Liver (tissue), 9 donors: ENCODE measurements around the gene FLYWCH2. TPM values are rescaled to one million over a fixed set of nuclear protein-coding genes. Genes with fewer than 3 reads are reported as not detected.

ENCODE experiments used
- DNase-seq: peaks from one replicate; pipeline ENCODE4 v3.0.0-alpha.2; 2017; ENCODE audit warnings: low spot score
- H3K27ac ChIP-seq, 2 donors: one replicate each; pipeline ENCODE4 v1.7.0; 2013; ENCODE audit warnings: inconsistent platforms in 2 of 2, low read length in 2 of 2, control low read depth in 1 of 2, low read depth in 1 of 2, mild to moderate bottlenecking in 1 of 2
- H3K27me3 ChIP-seq, 4 donors: one replicate each; pipeline versions ENCODE4 v1.6.1 to v1.7.0; 2013; ENCODE audit warnings: low read length in 3 of 4, inconsistent platforms in 1 of 4, mild to moderate bottlenecking in 1 of 4, moderate library complexity in 1 of 4; ENCODE audit not compliant: control insufficient read depth in 4 of 4, insufficient read depth in 4 of 4
- H3K36me3 ChIP-seq, 4 donors: one replicate each; pipeline versions ENCODE4 v1.6.1 to v1.7.0; 2013; ENCODE audit warnings: low read length in 3 of 4, mild to moderate bottlenecking in 3 of 4, low read depth in 1 of 4, moderate library complexity in 1 of 4; ENCODE audit not compliant: control insufficient read depth in 4 of 4, insufficient read depth in 3 of 4
- H3K4me1 ChIP-seq, 4 donors: one replicate each; pipeline versions ENCODE4 v1.6.1 to v1.7.0; 2013; ENCODE audit warnings: low read length in 3 of 4, mild to moderate bottlenecking in 3 of 4, moderate library complexity in 1 of 4; ENCODE audit not compliant: control insufficient read depth in 4 of 4, insufficient read depth in 4 of 4
- H3K4me3 ChIP-seq, 3 donors: one replicate each; pipeline versions ENCODE4 v1.6.1 to v1.7.0; 2013; ENCODE audit warnings: low read length in 3 of 3, control low read depth in 1 of 3, low read depth in 1 of 3, mild to moderate bottlenecking in 1 of 3
- H3K9ac ChIP-seq, 2 donors: one replicate each; pipeline ENCODE4 v1.7.0; 2013; ENCODE audit warnings: low read length in 2 of 2, mild to moderate bottlenecking in 2 of 2, moderate library complexity in 2 of 2, control low read depth in 1 of 2, low read depth in 1 of 2
- H3K9me3 ChIP-seq, 4 donors: one replicate each; pipeline versions ENCODE4 v1.6.1 to v1.7.0; 2013; ENCODE audit warnings: low read length in 3 of 4; ENCODE audit not compliant: control insufficient read depth in 4 of 4
- ATF3 ChIP-seq: IDR thresholded peaks from 2 replicates; pipeline ENCODE4 v1.6.1; 2016; ENCODE audit warnings: antibody characterized with exemption
- EGR1 ChIP-seq, 2 donors: IDR thresholded peaks; 2 replicates each; pipeline ENCODE4 v1.6.1; 2016 to 2018; ENCODE audit warnings: antibody characterized with exemption in 2 of 2, low read depth in 2 of 2
- FOXA1 ChIP-seq: IDR thresholded peaks from 2 replicates; pipeline ENCODE4 v1.6.1; 2016; ENCODE audit warnings: antibody characterized with exemption
- FOXA2 ChIP-seq: IDR thresholded peaks from 2 replicates; pipeline ENCODE4 v1.6.1; 2016; ENCODE audit warnings: antibody characterized with exemption
- GABPA ChIP-seq, 2 donors: IDR thresholded peaks in 1 of 2; conservative IDR thresholded peaks in 1 of 2; 2 replicates each; pipeline ENCODE4 v1.6.1; 2016; ENCODE audit warnings: antibody characterized with exemption in 2 of 2, mild to moderate bottlenecking in 1 of 2, moderate library complexity in 1 of 2
- HNF4A ChIP-seq, 2 donors: conservative IDR thresholded peaks; 2 replicates each; pipeline ENCODE4 v1.6.1; 2016; ENCODE audit warnings: antibody characterized with exemption in 2 of 2, mild to moderate bottlenecking in 2 of 2
- HNF4G ChIP-seq: IDR thresholded peaks from 2 replicates; pipeline ENCODE4 v1.6.1; 2016; ENCODE audit warnings: antibody characterized with exemption
- JUND ChIP-seq, 2 donors: IDR thresholded peaks; 2 replicates each; pipeline ENCODE4 v1.6.1; 2016; ENCODE audit warnings: antibody characterized with exemption in 2 of 2
- MAX ChIP-seq: IDR thresholded peaks from 2 replicates; pipeline ENCODE4 v1.6.1; 2016; ENCODE audit warnings: antibody characterized with exemption
- NR2F2 ChIP-seq: IDR thresholded peaks from 2 replicates; pipeline ENCODE4 v1.6.1; 2016; ENCODE audit warnings: antibody characterized with exemption
- RAD21 ChIP-seq, 2 donors: IDR thresholded peaks; 2 replicates each; pipeline ENCODE4 v1.6.1; 2016; ENCODE audit warnings: antibody characterized with exemption in 2 of 2, mild to moderate bottlenecking in 2 of 2
- REST ChIP-seq: IDR thresholded peaks from 2 replicates; pipeline ENCODE4 v1.6.1; 2016; ENCODE audit warnings: antibody characterized with exemption, mild to moderate bottlenecking
- RXRA ChIP-seq, 2 donors: IDR thresholded peaks; 2 replicates each; pipeline ENCODE4 v1.6.1; 2017 to 2018; ENCODE audit warnings: antibody characterized with exemption in 2 of 2, mild to moderate bottlenecking in 1 of 2
- SP1 ChIP-seq: IDR thresholded peaks from 2 replicates; pipeline ENCODE4 v1.6.1; 2018; ENCODE audit warnings: antibody characterized with exemption, mild to moderate bottlenecking
- TAF1 ChIP-seq: conservative IDR thresholded peaks from 2 replicates; pipeline ENCODE4 v1.6.1; 2016; ENCODE audit warnings: antibody characterized with exemption, mild to moderate bottlenecking
- YY1 ChIP-seq: IDR thresholded peaks from 2 replicates; pipeline ENCODE4 v1.6.1; 2016; ENCODE audit warnings: antibody characterized with exemption, mild to moderate bottlenecking
- WGBS: extraction: QIAGEN DNeasy Blood & Tissue Kit; methylation state at CpG from one replicate; pipeline ENCODE4 v1.1.7; 2013; 5-methylcytosine and 5-hydroxymethylcytosine counted together
- polyA plus RNA-seq, 2 donors: library from polyadenylated mRNA; stranded (reverse) in 1 of 2; unstranded in 1 of 2; fragments of 200-250 nt in 1 of 2; fragments of >200 nt in 1 of 2; fragmentation: Nextera tagmentation in 1 of 2; extraction: Ambion mirVana in 1 of 2; gene quantifications; one replicate each; pipeline versions ENCODE4 v1.2.1 to v1.2.3, GENCODE V29; 2013 to 2015
- total RNA-seq, 2 donors: library from RNA; depleted of rRNA; stranded (reverse); fragments of >200 nt; gene quantifications; one replicate each; pipeline ENCODE4 v1.2.3, GENCODE V29; 2014
- TF ChIP-seq, protein P1 (sequence below): fragments of 150-350 bp; IDR thresholded peaks from 2 replicates; pipeline ENCODE4 v1.5.1; 2017; ENCODE audit warnings: improper control_type of control experiment, low read depth, low read length; ENCODE audit not compliant: missing input control
- TF ChIP-seq, protein P2 (sequence below): IDR thresholded peaks from 2 replicates; pipeline ENCODE4 v1.6.1; 2016; ENCODE audit warnings: antibody characterized with exemption
- donor health status: healthy.
- donor health status: healthy.
- donor health status: healthy.
- donor health status: healthy.
- donor health status: healthy.

Gene FLYWCH2
- total and polyA plus RNA-seq, 4 donors, result 4.9 to 21.0 (median 8.6) TPM

- Histone ChIP-seq H3K4me1 (peaks cover 0 to 6% (median 1%) of the 10 kb centered on the region in 4 donors), H3K4me3 (no peak overlapping the region), H3K9me3 (no peaks in the 10 kb centered on the region), H3K36me3 (no peaks in the 10 kb centered on the region), H3K9ac (no peak overlapping the region), H3K27ac (no peak overlapping the region), H3K27me3 (peaks cover 0 to 2% (median 0%) of the 10 kb centered on the region in 4 donors)
- DNase-seq, result no peak
- 44% methylated on average over 40 of the region's 40 CpGs for WGBS
- no peak for TF ChIP-seq SP1
- peak; percentile 37 to 60 for TF ChIP-seq RAD21 (IDR thresholded peaks at IDR 0.05)
- no peak for TF ChIP-seq MAX
- TF ChIP-seq, protein P1, sequence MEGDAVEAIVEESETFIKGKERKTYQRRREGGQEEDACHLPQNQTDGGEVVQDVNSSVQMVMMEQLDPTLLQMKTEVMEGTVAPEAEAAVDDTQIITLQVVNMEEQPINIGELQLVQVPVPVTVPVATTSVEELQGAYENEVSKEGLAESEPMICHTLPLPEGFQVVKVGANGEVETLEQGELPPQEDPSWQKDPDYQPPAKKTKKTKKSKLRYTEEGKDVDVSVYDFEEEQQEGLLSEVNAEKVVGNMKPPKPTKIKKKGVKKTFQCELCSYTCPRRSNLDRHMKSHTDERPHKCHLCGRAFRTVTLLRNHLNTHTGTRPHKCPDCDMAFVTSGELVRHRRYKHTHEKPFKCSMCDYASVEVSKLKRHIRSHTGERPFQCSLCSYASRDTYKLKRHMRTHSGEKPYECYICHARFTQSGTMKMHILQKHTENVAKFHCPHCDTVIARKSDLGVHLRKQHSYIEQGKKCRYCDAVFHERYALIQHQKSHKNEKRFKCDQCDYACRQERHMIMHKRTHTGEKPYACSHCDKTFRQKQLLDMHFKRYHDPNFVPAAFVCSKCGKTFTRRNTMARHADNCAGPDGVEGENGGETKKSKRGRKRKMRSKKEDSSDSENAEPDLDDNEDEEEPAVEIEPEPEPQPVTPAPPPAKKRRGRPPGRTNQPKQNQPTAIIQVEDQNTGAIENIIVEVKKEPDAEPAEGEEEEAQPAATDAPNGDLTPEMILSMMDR, result peak; percentile 26
- TF ChIP-seq RXRA (IDR thresholded peaks at IDR 0.05), result no peak
- no peak for TF ChIP-seq JUND (IDR thresholded peaks at IDR 0.05)
- TF ChIP-seq HNF4G, result no peak
- no peak for TF ChIP-seq HNF4A (conservative IDR thresholded peaks at IDR 0.05)
- TF ChIP-seq NR2F2, result peak; percentile 67
- TF ChIP-seq FOXA2, result no peak
- no peak for TF ChIP-seq YY1
- no peak for TF ChIP-seq FOXA1
- TF ChIP-seq, protein P2, sequence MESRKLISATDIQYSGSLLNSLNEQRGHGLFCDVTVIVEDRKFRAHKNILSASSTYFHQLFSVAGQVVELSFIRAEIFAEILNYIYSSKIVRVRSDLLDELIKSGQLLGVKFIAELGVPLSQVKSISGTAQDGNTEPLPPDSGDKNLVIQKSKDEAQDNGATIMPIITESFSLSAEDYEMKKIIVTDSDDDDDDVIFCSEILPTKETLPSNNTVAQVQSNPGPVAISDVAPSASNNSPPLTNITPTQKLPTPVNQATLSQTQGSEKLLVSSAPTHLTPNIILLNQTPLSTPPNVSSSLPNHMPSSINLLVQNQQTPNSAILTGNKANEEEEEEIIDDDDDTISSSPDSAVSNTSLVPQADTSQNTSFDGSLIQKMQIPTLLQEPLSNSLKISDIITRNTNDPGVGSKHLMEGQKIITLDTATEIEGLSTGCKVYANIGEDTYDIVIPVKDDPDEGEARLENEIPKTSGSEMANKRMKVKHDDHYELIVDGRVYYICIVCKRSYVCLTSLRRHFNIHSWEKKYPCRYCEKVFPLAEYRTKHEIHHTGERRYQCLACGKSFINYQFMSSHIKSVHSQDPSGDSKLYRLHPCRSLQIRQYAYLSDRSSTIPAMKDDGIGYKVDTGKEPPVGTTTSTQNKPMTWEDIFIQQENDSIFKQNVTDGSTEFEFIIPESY, result no peak
- TF ChIP-seq EGR1 (IDR thresholded peaks at IDR 0.05; ENCODE audit: low read depth in 2 of 2), result no peak
- TF ChIP-seq GABPA (IDR thresholded peaks at IDR 0.05 in 1 of 2, conservative IDR thresholded peaks at IDR 0.05 in 1 of 2), result peak; percentile 76 to 84
- no peak for TF ChIP-seq REST
- TF ChIP-seq TAF1, result no peak
- TF ChIP-seq ATF3, result no peak
These were observed 40.5 kb upstream of the FLYWCH2 start for GRCh38 chr16:2842340-2843000.
